Activated CD8-positive, alpha-beta memory T cell treated with anti-CD3 and anti-CD28 coated beads for 24 hours (primary cell): ENCODE data around the gene KRT78.
"Not testable (repeated sequence)": the region's sequence is repeated elsewhere in the genome, so short reads cannot be mapped to it uniquely, and the experiment has no call there.

Experiments used
- DNase-seq: peaks from one replicate; pipeline ENCODE4 v3.0.0-alpha.2; 2020

The KRT78 gene

GRCh38 chr12:52871291-52872039 is 22.7 kb upstream of the KRT78 start:
- DNase-seq = no peak

GRCh38 chr12:52870361-52871290 is 21.8 kb upstream of the KRT78 start:
- DNase-seq = peak; percentile 97

GRCh38 chr12:52867642-52868041 is 18.8 kb upstream of the KRT78 start:
- no peak for DNase-seq

GRCh38 chr12:52867152-52867551 is 18.4 kb upstream of the KRT78 start:
- DNase-seq = no peak

- DNase-seq = peak; percentile 71
These were observed 16.5 kb upstream of the KRT78 start for GRCh38 chr12:52865090-52865944.

GRCh38 chr12:52862023-52862422 is 13.2 kb upstream of the KRT78 start:
- DNase-seq = no peak

- no peak for DNase-seq
These were observed 12.7 kb upstream of the KRT78 start for GRCh38 chr12:52861511-52861910.

- DNase-seq = no peak
These were observed 11.5 kb upstream of the KRT78 start for GRCh38 chr12:52860102-52860823.

- no peak for DNase-seq
These were observed 8.7 kb upstream of the KRT78 start for GRCh38 chr12:52857500-52857899.

GRCh38 chr12:52856787-52857186 is 8.0 kb upstream of the KRT78 start:
- no peak for DNase-seq

- not testable (repeated sequence) for DNase-seq
These were observed 7.3 kb upstream of the KRT78 start for GRCh38 chr12:52856077-52856476.

- no peak for DNase-seq
These were observed 3.0 kb upstream of the KRT78 start for GRCh38 chr12:52851787-52852186.

- DNase-seq = no peak
These were observed 1.9 kb upstream of the KRT78 start for GRCh38 chr12:52850681-52851080.

GRCh38 chr12:52849511-52849910 is 717 bp upstream of the KRT78 start:
- no peak for DNase-seq

- no peak for DNase-seq
These were observed 1.3 kb downstream of the KRT78 start for GRCh38 chr12:52847335-52848102.

- no peak for DNase-seq
These were observed 2.3 kb downstream of the KRT78 start for GRCh38 chr12:52846356-52846970.

GRCh38 chr12:52845946-52846345 is 2.8 kb downstream of the KRT78 start:
- DNase-seq = no peak

- DNase-seq = no peak
These were observed 4.4 kb downstream of the KRT78 start for GRCh38 chr12:52844386-52844785.

GRCh38 chr12:52839436-52840105 is 9.2 kb downstream of the KRT78 start:
- DNase-seq = no peak
